ENCODE measurements around the gene RHOJ.

- TF ChIP-seq CTCF (IDR thresholded peaks at IDR 0.05) (no peak), ZFX (IDR thresholded peaks at IDR 0.05; ENCODE audit: borderline replicate concordance) (no peak)
Observed at GRCh38 chr14:63179383-63179782, 24.9 kb upstream of the RHOJ start.
